22Rv1 (cell line): ENCODE data around the gene NINL.
"Not testable (repeated sequence)": the region's sequence is repeated elsewhere in the genome, so short reads cannot be mapped to it uniquely, and the experiment has no call there.

Experiments
- CTCF ChIP-seq: fragments of 450-650 bp; IDR thresholded peaks from 2 replicates; pipeline ENCODE4 v1.5.1; 2017; ENCODE audit warnings: mild to moderate bottlenecking
- ZFX ChIP-seq: fragments of 450-650 bp; IDR thresholded peaks from 2 replicates; pipeline ENCODE4 v1.6.1; 2017; ENCODE audit warnings: antibody characterized with exemption, borderline replicate concordance

- TF ChIP-seq CTCF, ZFX: not testable (repeated sequence)
These were observed 5.4 kb upstream of the NINL start for GRCh38 chr20:25590778-25591177.
